A673 (cell line): Measurements from ENCODE around the gene ART4. TPM values are rescaled to one million over a fixed set of nuclear protein-coding genes. Genes with fewer than 3 reads are reported as not detected.

Experiments
- BruUV-seq: library from RNA; stranded (reverse); fragments of 400-500 nt; replicated peaks from 2 replicates; lab custom pipeline; 2021; lab: Mats Ljungman, UMichigan
- CTCF ChIA-PET: fragments of 300-600 bp; sonication (Branson Sonifier 250); formaldehyde crosslinking; loops from one replicate; lab custom pipeline; 2022; ENCODE audit warnings: antibody characterized with exemption; lab: Charles Lee
- POLR2A ChIA-PET: fragments of 300-600 bp; sonication (Branson Sonifier 250); formaldehyde crosslinking; loops from one replicate; lab custom pipeline; 2022; ENCODE audit warnings: antibody characterized with exemption; ENCODE audit not compliant: low non-redundant PET; lab: Charles Lee
- DNase-seq: peaks from one replicate; pipeline ENCODE4 v3.0.0-alpha.2; 2015; ENCODE audit warnings: low spot score
- H3K27ac ChIP-seq: fragments of 200-600 bp; sonication (generic); 2 replicates; pipeline ENCODE4 v1.5.1; 2016; ENCODE audit warnings: mixed run types, low read depth, mild to moderate bottlenecking, mixed read lengths, antibody characterized with exemption, low read length; ENCODE audit not compliant: poor library complexity, severe bottlenecking
- H3K27me3 ChIP-seq: fragments of 200-600 bp; sonication (generic); replicated peaks from 2 replicates; pipeline ENCODE4 v1.6.1; 2017; ENCODE audit warnings: mixed run types, low read depth, mild to moderate bottlenecking, mixed read lengths, antibody characterized with exemption, low read length; ENCODE audit not compliant: insufficient read depth, poor library complexity
- H3K36me3 ChIP-seq: fragments of 200-600 bp; sonication (generic); 2 replicates; pipeline ENCODE4 v1.6.1; 2016; ENCODE audit warnings: mixed run types, mild to moderate bottlenecking, mixed read lengths, antibody characterized with exemption, low read length; ENCODE audit not compliant: insufficient read depth, poor library complexity, severe bottlenecking
- H3K4me1 ChIP-seq: fragments of 200-600 bp; sonication (generic); 2 replicates; pipeline ENCODE4 v1.6.1; 2017; ENCODE audit warnings: mixed run types, mild to moderate bottlenecking, mixed read lengths, antibody characterized with exemption, low read length; ENCODE audit not compliant: insufficient read depth, poor library complexity, severe bottlenecking
- H3K4me3 ChIP-seq: fragments of 200-600 bp; sonication (generic); 2 replicates; pipeline ENCODE4 v1.5.1; 2016; ENCODE audit warnings: low read depth, mixed run types, mild to moderate bottlenecking, mixed read lengths, low read length; ENCODE audit not compliant: poor library complexity, severe bottlenecking
- H3K9me3 ChIP-seq: fragments of 200-600 bp; sonication (generic); 2 replicates; pipeline ENCODE4 v1.6.1; 2016; ENCODE audit warnings: mixed run types, low read depth, mild to moderate bottlenecking, mixed read lengths, antibody characterized with exemption, low read length; ENCODE audit not compliant: poor library complexity, severe bottlenecking
- CTCF ChIP-seq: fragments of 300-800, 200-600 bp; sonication (generic); conservative IDR thresholded peaks from 2 replicates; pipeline ENCODE4 v1.5.1; 2017; ENCODE audit warnings: low read depth, mild to moderate bottlenecking, antibody characterized with exemption, low read length, moderate library complexity, mixed read lengths
- EZH2 ChIP-seq: fragments of 200-600 bp; sonication (generic); IDR thresholded peaks from 2 replicates; pipeline ENCODE4 v1.6.1; 2017; ENCODE audit warnings: borderline replicate concordance, low read depth, mild to moderate bottlenecking, mixed read lengths, antibody characterized with exemption, low read length; ENCODE audit not compliant: poor library complexity, severe bottlenecking
- intact Hi-C: fragments of 100-400 bp; cut with micrococcal nuclease; formaldehyde crosslinking; loops from one replicate; pipeline ENCODE4 v1.10.0; 2022; ENCODE audit not compliant: unreplicated experiment
- total RNA-seq: library from RNA; stranded (reverse); gene quantifications from 2 replicates; pipeline ENCODE4 v1.2.3, GENCODE V29; 2021

Gene ART4
- total RNA-seq, 1 experiment from 2014 or later: not detected

- Histone ChIP-seq H3K4me3 (no peak overlapping the region), H3K4me1 (no peaks in the 10 kb centered on the region), H3K36me3 (no peaks in the 10 kb centered on the region), H3K27ac (no peak overlapping the region), H3K9me3 (no peaks in the 10 kb centered on the region), H3K27me3 (no peaks in the 10 kb centered on the region)
- POLR2A ChIA-PET: no interaction called here
- DNase-seq: no peak
- BruUV-seq: no TSS peak
- no peak for TF ChIP-seq CTCF
- TF ChIP-seq EZH2: no peak
- CTCF ChIA-PET: no interaction called here
- intact Hi-C loops: no loop called here
Observed at GRCh38 chr12:14824012-14824634, 19.2 kb downstream of the ART4 start.

- H3K36me3 ChIP-seq: no peaks in the 10 kb centered on the region
- H3K27ac ChIP-seq: no peak within 1 kb of the TSS
- CTCF ChIA-PET: no interaction called here
- POLR2A ChIA-PET: no interaction called here
- no peak for DNase-seq
- TF ChIP-seq CTCF (no peak), EZH2 (no peak)
- intact Hi-C loops: no loop called here
- no peaks in the 10 kb centered on the region for H3K27me3 ChIP-seq
- H3K4me3 ChIP-seq: no peak within 1 kb of the TSS
- no TSS peak for BruUV-seq
- H3K9me3 ChIP-seq: no peaks in the 10 kb centered on the region
- H3K4me1 ChIP-seq: no peaks in the 10 kb centered on the region
Observed at GRCh38 chr12:14814014-14814413, 29.3 kb downstream of the ART4 start, which contains the start of gene SMCO3. TSS of gene SMCO3 (minus strand) at chr12:14814182. CDS start at chr12:14806680, 7,502 bp downstream.

- Histone ChIP-seq H3K36me3 (no peaks in the 10 kb centered on the region), H3K4me3 (no peak overlapping the region), H3K9me3 (no peaks in the 10 kb centered on the region), H3K4me1 (no peaks in the 10 kb centered on the region), H3K27ac (no peak overlapping the region), H3K27me3 (no peaks in the 10 kb centered on the region)
- intact Hi-C loops: no loop called here
- DNase-seq: no peak
- no TSS peak for BruUV-seq
- TF ChIP-seq CTCF (no peak), EZH2 (no peak)
- POLR2A ChIA-PET: no interaction called here
- CTCF ChIA-PET: interaction anchor here (0.6 to 1.1 kb wide), 2 partner anchors 184 to 773 kb away, joined by 3 read pairs; no protein-coding TSS in a partner anchor
Observed at GRCh38 chr12:14811486-14811885, 31.8 kb downstream of the ART4 start.
